Colonic mucosa (tissue), 4 donors: ENCODE results near the gene NAGPA. TPM values are rescaled to one million over a fixed set of nuclear protein-coding genes. Genes with fewer than 3 reads are reported as not detected.
A peak's percentile ranks its signal among the peaks of the same experiment; 100 is the strongest.

Experiments used
- DNase-seq: peaks from one replicate; pipeline ENCODE4 v3.0.0-alpha.2; 2020
- H3K27ac ChIP-seq: fragments of 200-600 bp; one replicate; pipeline ENCODE4 v1.8.0; 2021
- H3K27me3 ChIP-seq: fragments of 200-600 bp; one replicate; pipeline ENCODE4 v1.8.0; 2021
- H3K36me3 ChIP-seq: fragments of 200-600 bp; one replicate; pipeline ENCODE4 v1.8.0; 2021
- H3K4me1 ChIP-seq: fragments of 200-600 bp; one replicate; pipeline ENCODE4 v1.8.0; 2021; ENCODE audit warnings: mild to moderate bottlenecking
- H3K4me3 ChIP-seq: fragments of 200-600 bp; one replicate; pipeline ENCODE4 v1.8.0; 2021
- H3K9ac ChIP-seq, 2 donors: one replicate each; pipeline ENCODE4 v1.7.0; 2013; ENCODE audit warnings: control low read depth in 2 of 2, low read depth in 2 of 2, low read length in 2 of 2
- H3K9me3 ChIP-seq: fragments of 200-600 bp; one replicate; pipeline ENCODE4 v1.8.0; 2021
- CTCF ChIP-seq: fragments of 200-600 bp; IDR thresholded peaks from one replicate; pipeline ENCODE4 v1.8.0; 2022; ENCODE audit warnings: antibody characterized with exemption, mild to moderate bottlenecking
- intact Hi-C: fragments of 100-400 bp; cut with DNase I; formaldehyde crosslinking; loops from one replicate; pipeline ENCODE4 v1.14.1; 2022
- total RNA-seq, 2 donors: library from RNA; stranded (reverse); fragmentation: NEBNext Ultra II Directional in 1 of 2; extraction: Animal tissue kit (Norgen Biotek cat#: 25700) in 1 of 2; gene quantifications; one replicate each; pipeline ENCODE4 v1.2.1, GENCODE V29; 2021
- donor health status: healthy.
- donor health status: DM: no; HTN: no; CAD: no.
- donor health status: DM: no; HTN: no; CAD: no.

The NAGPA gene
- total RNA-seq, 2 donors from 2014 or later: 18.6 to 20.6 TPM

DNA sequence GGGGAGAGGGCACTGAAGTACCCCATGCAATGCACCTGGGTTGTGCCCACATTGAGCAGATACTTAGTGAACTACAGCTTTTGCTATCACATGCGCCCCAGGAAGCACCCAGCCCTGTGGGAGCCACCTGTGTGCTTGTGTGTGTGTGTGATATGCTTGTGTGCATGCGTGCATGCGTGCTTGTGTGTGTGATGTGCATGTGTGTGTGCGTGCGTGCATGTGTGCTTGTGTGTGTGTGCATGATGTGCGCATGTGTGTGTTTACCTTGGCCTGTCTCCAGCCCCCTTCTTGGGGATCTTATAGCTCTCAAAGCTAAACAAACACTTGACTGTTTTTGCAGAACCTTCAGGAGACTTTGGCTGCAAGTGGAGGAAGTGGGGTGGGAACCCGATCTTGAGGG is 31.2 kb upstream of the NAGPA start:
- no peak overlapping the region for H3K4me3 ChIP-seq
- no peak for TF ChIP-seq CTCF
- peak overlapping the region in 1 of 2 donors; percentile 2 for H3K9ac ChIP-seq
- no peaks in the 10 kb centered on the region for H3K36me3 ChIP-seq
- no peaks in the 10 kb centered on the region for H3K27me3 ChIP-seq
- DNase-seq: peak; percentile 76
- intact Hi-C loops: no loop called here
- peaks cover 8% of the 10 kb centered on the region for H3K4me1 ChIP-seq
- no peak overlapping the region for H3K27ac ChIP-seq
- no peaks in the 10 kb centered on the region for H3K9me3 ChIP-seq

DNA sequence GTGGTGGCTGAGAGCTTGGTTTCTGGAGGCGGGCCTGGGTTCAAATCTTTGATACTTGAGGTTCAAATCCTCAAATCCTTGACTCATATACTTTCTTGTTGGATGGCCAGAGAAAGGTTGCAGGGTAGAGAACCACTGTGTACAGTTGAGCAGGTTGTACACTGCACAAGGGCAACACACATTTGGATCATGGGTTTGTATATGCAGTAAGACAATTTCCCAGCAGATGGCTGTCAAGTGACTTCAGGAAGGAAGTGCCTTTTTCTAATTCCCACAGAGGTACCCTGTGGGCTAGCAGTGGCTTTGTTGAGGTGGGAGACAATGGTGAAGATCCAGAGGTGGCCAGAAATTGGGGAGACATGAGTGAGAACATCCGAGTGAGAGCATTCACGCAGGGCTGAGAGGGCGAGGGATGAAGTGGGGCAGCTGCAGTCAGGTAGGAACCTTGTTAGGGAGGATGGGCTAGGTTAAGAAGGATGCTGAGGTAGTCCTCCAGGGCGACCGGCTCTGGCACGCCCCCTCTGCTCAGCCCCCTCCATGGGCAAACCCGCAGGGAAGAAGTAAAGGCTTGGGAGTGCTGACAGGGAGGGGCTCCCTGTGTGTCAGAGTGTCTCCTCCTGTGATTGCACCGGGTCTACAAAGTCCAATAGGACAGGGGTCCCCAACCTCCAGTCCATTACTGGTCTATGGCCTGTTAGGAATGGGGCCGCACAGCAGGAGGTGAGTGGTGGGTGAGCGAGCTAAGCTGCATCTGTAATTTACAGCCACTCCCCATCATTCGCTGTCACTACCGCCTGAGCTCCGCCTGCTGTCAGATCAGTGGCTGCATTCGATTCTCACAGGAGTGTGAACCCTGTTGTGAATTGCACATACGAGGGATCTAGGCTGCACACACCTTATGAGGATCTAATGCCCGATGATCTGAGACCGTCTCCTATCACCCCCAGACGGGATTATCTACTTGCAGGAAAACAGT is 29.3 kb upstream of the NAGPA start:
- Histone ChIP-seq H3K9me3 (no peaks in the 10 kb centered on the region), H3K9ac (no peak overlapping the region), H3K4me1 (peaks cover 8% of the 10 kb centered on the region), H3K36me3 (no peaks in the 10 kb centered on the region), H3K27me3 (no peaks in the 10 kb centered on the region), H3K4me3 (no peak overlapping the region), H3K27ac (no peak overlapping the region)
- no peak for DNase-seq
- no peak for TF ChIP-seq CTCF
- intact Hi-C loops: no loop called here

- Histone ChIP-seq H3K4me3 (no peak overlapping the region), H3K9me3 (no peaks in the 10 kb centered on the region), H3K27ac (no peak overlapping the region), H3K36me3 (no peaks in the 10 kb centered on the region), H3K27me3 (no peaks in the 10 kb centered on the region), H3K9ac (no peak overlapping the region), H3K4me1 (peaks cover 8% of the 10 kb centered on the region)
- TF ChIP-seq CTCF: no peak
- no peak for DNase-seq
- intact Hi-C loops: no loop called here
Observed at GRCh38 chr16:5062051-5062450, 28.3 kb upstream of the NAGPA start.

- peaks cover 1% of the 10 kb centered on the region for H3K4me1 ChIP-seq
- no peaks in the 10 kb centered on the region for H3K36me3 ChIP-seq
- no peaks in the 10 kb centered on the region for H3K9me3 ChIP-seq
- no peak overlapping the region for H3K4me3 ChIP-seq
- H3K27me3 ChIP-seq: no peaks in the 10 kb centered on the region
- DNase-seq: no peak
- intact Hi-C loops: no loop called here
- H3K9ac ChIP-seq: no peak overlapping the region
- H3K27ac ChIP-seq: no peak overlapping the region
- TF ChIP-seq CTCF: no peak
Observed at GRCh38 chr16:5060073-5060641, 26.4 kb upstream of the NAGPA start.

DNA sequence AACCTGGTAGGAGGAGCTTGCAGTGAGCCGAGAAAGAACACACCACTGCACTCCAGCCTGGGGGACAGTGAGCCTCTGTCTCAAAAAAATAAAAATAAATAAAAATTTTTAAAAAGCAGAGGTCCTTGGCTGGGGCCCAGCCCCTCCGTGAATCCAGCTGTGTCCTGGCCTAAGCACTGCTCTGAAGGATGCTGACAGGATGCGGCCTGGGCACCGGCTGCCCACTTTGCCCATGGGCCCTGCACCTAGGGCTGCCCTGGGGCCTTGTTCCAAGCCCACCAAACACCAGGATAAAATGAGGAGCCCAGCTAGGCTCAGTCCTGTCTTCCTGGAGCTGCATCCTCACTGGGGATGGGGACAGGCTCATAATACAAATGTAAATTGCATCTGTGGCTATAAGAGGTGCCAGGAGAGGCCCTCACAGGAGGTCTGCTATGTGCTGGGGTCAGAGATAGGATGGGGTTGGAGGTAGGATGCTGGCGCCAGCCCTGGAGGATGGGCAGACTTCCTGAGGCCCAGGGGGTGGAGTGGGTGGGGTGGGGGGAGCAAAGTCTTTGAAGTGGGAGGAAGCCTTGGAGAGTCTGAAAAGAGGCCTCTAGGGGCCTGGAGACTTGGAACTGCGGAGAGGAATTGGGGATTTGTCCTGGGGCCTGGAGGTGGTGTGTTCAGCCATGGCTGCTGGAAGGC is 25.8 kb upstream of the NAGPA start:
- H3K36me3 ChIP-seq: no peaks in the 10 kb centered on the region
- intact Hi-C loops: no loop called here
- no peak overlapping the region for H3K4me3 ChIP-seq
- no peak for TF ChIP-seq CTCF
- no peak overlapping the region for H3K27ac ChIP-seq
- H3K27me3 ChIP-seq: no peaks in the 10 kb centered on the region
- no peaks in the 10 kb centered on the region for H3K4me1 ChIP-seq
- H3K9ac ChIP-seq: no peak overlapping the region
- H3K9me3 ChIP-seq: no peaks in the 10 kb centered on the region
- DNase-seq: no peak
